ENCODE results near the gene KRT33A. TPM values are rescaled to one million over a fixed set of nuclear protein-coding genes. Genes with fewer than 3 reads are reported as not detected.

Gene KRT33A
- total and polyA plus RNA-seq, 2 experiments from 2014 or later: not detected

GRCh38 chr17:41324180-41325075 is 26.2 kb downstream of the KRT33A start:
- H3K27ac Mint-ChIP-seq: no peak overlapping the region
- peak; percentile 93 for ATAC-seq
- H4K20me1 ChIP-seq (replicated peaks; ENCODE audit: insufficient read depth): no peaks in the 10 kb centered on the region
- H3K27me3 ChIP-seq (ENCODE audit: insufficient read depth): no peaks in the 10 kb centered on the region
- no peaks in the 10 kb centered on the region for H3F3A ChIP-seq (replicated peaks; ENCODE audit: low read depth)
- H3K4me3 Mint-ChIP-seq: no peak overlapping the region
- peak overlapping the region; percentile 47; the same call in 1 of the 2 replicates for H2AFZ ChIP-seq
- peaks cover 8% of the 10 kb centered on the region; the same call in 1 of the 3 replicates for H3K9me3 Mint-ChIP-seq
- H3K27ac ChIP-seq (ENCODE audit: low read depth): no peak overlapping the region
- H3K4me2 ChIP-seq: no peak overlapping the region
- H3K36me3 ChIP-seq (ENCODE audit: insufficient read depth): no peaks in the 10 kb centered on the region
- H3K4me1 ChIP-seq (ENCODE audit: insufficient read depth): no peaks in the 10 kb centered on the region
- DNase-seq (ENCODE audit: low spot score): peak; percentile 79
- TF ChIP-seq POLR2AphosphoS5 (IDR thresholded peaks at IDR 0.05; ENCODE audit: low read depth) (no peak), CREB1 (CRISPR knock-in tag; IDR thresholded peaks at IDR 0.05; ENCODE audit: low read depth) (0 out of 2 replicates have a peak, but pooled peaks have one; percentile 20), REST (IDR thresholded peaks at IDR 0.05; ENCODE audit: unreplicated experiment) (no peak), CTCF (conservative IDR thresholded peaks at IDR 0.05; ENCODE audit: low read depth in 2 of 2) (peak; percentile 52 to 77), ZNF331 (CRISPR knock-in tag; IDR thresholded peaks at IDR 0.05; ENCODE audit: low read depth) (no peak)
- H3K79me2 ChIP-seq (replicated peaks; ENCODE audit: insufficient read depth): no peaks in the 10 kb centered on the region
- peaks cover 6% of the 10 kb centered on the region; the same call in 1 of the 3 replicates for H3K36me3 Mint-ChIP-seq (ENCODE audit: low read depth)
- no peaks in the 10 kb centered on the region; the same call in 2 of the 3 replicates for H3K4me1 Mint-ChIP-seq
- H3K4me3 ChIP-seq: no peak overlapping the region
- no peaks in the 10 kb centered on the region for H3K9me2 ChIP-seq (ENCODE audit: insufficient read depth)
- H3K27me3 Mint-ChIP-seq (ENCODE audit: insufficient read depth, low read depth, poor library complexity): peaks cover 9% of the 10 kb centered on the region

Measured in GM23338 (cell line).